ENCODE results near the gene JOSD1.

JOSD1 gene

DNA sequence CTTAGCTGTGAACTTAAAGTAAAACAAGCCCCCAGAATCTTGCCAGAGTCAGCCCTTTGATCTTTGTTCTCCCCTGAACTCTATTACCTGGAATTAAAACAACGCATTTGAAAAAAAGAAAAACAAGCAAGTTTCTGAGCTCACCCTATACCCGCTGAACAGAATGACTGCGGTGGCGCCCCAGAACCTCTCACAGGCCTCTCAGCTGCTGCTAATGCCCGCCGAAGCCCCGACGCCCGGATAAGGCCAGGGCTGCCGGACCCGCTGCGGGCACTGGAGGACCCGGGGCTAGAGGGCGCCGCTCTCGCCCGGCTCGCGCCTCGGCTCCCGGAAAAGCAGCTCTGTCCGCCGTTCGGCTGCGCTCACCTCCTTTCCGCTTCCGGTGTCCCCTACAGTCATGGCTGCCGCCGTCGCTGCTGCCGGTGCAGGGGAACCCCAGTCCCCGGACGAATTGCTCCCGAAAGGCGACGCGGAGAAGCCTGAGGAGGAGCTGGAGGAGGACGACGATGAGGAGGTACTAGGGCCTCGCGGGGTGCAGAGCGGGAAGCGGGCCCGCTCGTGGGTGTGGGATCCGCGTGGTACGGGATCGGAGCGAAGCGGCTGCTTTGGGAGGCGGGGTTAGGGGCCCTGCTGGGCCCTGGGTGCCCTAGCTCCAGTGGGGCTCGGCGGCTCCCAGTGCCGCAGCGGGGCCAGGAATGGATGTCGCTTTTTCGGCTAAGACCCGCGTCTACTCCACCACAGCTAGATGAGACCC lies 19.0 kb downstream of the JOSD1 start, which contains the start of gene TOMM22:
Gene TOMM22, plus strand, starts transcription at position 376 of the 754 bp plus-strand sequence. Its CDS starts 22 bp downstream, at position 398.
- TF ChIP-seq, protein P1, sequence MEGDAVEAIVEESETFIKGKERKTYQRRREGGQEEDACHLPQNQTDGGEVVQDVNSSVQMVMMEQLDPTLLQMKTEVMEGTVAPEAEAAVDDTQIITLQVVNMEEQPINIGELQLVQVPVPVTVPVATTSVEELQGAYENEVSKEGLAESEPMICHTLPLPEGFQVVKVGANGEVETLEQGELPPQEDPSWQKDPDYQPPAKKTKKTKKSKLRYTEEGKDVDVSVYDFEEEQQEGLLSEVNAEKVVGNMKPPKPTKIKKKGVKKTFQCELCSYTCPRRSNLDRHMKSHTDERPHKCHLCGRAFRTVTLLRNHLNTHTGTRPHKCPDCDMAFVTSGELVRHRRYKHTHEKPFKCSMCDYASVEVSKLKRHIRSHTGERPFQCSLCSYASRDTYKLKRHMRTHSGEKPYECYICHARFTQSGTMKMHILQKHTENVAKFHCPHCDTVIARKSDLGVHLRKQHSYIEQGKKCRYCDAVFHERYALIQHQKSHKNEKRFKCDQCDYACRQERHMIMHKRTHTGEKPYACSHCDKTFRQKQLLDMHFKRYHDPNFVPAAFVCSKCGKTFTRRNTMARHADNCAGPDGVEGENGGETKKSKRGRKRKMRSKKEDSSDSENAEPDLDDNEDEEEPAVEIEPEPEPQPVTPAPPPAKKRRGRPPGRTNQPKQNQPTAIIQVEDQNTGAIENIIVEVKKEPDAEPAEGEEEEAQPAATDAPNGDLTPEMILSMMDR (conservative IDR thresholded peaks at IDR 0.05), result peak; percentile 92
- peak within 1 kb of the TSS; percentile 77 for H3K27ac ChIP-seq

DNA sequence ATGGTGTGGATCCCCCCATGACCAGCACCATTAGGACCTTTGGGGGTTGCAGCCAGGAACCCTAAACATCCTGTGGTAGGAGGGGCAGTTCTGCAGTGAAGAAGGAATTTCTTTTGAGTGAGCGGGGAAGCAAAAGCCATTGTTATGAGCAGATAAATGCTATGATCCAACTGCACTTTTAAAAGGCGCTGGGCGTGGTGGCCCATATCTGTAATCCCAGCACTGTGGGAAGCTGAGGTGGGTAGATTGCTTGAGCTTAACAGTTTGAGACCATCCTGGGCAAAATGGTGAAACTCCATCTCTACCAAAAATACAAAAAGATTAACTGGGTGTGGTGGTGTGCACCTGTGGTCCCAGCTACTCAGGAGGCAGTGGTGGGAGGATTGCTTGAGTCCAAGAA lies 24.9 kb downstream of the JOSD1 start:
- TF ChIP-seq, protein P1 (conservative IDR thresholded peaks at IDR 0.05), result no peak
- no peak overlapping the region for H3K27ac ChIP-seq

DNA sequence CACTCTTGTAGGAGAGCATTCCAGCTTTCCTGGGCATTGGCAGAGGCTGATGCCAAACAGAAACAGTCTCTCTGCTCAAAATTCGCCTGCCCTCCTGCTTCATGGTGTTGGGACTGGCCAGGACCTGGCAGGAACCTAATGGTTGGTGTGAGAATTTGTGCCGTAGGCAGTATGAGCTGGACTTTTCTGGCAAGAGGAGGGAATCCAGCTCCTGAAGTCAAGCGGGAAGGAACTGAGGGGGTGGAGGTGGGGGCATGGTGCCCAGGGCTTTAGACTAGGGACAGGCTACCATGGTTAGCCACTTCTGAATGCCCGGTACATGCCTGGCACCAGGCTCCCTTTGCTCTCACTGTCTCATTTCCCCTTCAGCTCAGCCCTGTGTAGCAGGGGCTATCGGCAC lies 25.9 kb downstream of the JOSD1 start:
- TF ChIP-seq, protein P1 (conservative IDR thresholded peaks at IDR 0.05), result no peak
- no peak overlapping the region for H3K27ac ChIP-seq

DNA sequence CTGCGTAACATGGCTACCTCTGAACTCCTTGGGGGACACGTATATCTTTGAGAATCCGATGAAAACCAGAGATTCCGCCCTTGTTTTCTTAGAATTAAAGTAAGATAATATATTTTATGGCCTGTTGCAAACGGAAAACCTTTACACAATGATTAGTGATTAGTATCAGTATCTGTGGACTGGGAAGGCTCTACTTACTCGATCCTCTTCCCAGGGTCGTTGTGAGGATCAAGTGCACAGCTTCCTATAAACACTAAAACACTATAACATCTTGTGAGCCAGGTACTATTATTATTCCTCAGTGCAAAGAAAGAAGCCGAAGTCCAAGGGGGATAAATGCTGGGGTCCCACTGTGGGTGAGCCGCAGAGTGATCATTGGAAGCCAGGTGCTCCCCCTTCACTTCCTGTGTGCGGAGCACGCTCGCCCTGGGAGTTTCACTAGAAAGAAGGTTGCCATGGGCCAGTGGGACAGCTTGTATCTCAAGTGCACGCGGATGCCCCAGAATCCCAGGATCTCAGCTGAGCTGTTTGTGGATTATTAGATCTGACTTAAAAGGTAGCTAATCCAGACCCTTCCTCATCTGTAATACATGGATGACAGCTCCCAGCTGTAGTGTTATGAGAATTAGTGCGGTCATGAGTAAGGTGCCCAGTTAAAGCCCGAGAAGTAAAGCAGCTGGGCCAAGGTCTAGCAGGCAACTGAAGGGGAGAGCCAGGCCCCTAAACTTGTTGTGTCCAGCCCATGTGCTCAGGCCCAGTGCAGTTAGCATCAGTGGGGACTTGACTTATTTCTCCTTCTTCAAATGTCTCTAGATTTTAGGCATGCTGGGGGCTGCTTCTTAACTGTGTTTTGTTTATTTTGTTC lies 43.5 kb downstream of the JOSD1 start:
- TF ChIP-seq, protein P1 (conservative IDR thresholded peaks at IDR 0.05), result no peak
- H3K27ac ChIP-seq, result peak overlapping the region; percentile 95

DNA sequence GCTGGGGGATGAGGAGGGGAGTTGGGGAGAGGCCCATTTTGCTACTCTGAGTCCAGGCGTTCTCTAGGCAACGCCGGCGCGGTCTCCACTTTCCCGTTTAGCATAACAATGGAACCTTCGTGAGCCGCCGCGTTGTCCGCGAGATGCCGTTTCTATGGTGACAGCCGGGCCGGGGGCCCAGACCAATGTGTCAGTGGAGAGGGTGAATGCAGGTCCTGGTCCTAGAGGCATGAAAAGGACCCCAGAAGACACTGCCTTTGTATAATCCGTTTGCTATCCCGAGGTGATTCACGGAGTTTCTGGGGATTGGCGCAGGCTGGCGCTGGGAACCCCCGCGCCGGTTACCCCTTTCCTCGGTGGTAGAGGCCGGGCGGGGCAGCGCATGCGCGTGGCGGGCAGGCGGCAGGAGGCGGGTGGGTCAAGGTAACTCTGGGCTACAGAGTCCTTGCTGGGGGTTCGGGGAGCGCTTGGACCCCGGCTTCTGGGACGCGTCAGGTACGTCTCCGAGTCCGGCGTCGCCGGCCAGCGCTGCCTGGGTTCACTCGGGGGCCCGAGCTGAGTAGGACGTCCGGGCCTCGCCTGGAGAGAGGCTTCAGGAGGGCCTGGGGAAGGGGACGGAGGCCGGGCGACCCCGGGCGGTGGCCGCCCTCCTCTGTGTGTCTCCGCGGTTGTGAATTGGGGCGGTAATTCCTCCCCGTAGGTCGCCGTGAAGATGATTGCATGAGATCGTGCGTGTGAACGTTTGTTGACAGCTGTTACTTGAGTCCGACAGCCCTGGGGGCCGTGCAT lies 44.3 kb downstream of the JOSD1 start, which contains the start of the genes CBY1 and FAM227A:
Gene CBY1, plus strand, starts transcription at position 383 of the 789 bp plus-strand sequence. CDS start 11,417 bp downstream, outside the sequence.
Gene FAM227A, minus strand, starts transcription at position 137 of the 789 bp plus-strand sequence. CDS start 6,224 bp downstream, outside the sequence.
- TF ChIP-seq, protein P1 (conservative IDR thresholded peaks at IDR 0.05), result no peak
- peak within 1 kb of the TSS; percentile 95 for H3K27ac ChIP-seq

DNA sequence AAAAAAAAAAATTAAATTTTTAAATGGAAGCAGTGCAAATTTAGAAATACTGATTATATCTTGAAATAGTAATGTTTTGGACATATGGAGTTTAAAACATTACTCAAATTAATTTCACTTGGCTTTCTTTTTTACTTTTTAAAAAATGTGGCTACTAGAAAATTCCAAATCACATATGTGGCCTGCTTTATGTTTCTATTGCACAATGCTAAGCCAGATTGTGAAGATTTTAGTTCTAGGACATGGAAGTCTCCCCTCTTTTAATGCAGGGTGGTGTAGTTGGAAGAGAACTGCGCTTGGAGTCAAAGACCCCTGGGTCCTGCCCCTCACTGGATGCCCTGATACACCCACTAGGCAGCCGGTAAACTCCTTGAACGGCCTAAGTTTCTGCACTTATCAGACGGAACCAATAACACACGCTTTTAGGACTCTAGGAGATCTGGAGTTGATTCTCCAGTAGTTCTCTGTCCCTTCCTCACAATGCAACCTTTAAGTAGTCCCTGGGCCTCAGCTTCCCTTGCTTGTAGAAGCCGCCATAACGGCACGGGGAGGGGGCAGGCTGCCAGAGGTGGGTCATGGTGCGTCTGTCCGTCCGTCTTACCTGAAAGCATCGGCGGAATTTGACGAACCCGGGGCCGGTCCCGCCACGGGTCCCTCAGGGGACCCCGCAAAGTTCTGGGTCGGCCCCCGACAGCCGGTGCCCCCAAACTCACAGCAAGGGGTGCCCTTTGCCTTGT lies 45.1 kb downstream of the JOSD1 start:
- TF ChIP-seq, protein P1 (conservative IDR thresholded peaks at IDR 0.05), result no peak
- H3K27ac ChIP-seq, result peak overlapping the region; percentile 95

Measured in VCaP (cell line).